H1 (cell line): ENCODE measurements around the gene HOATZ. TPM values are rescaled to one million over a fixed set of nuclear protein-coding genes. Genes with fewer than 3 reads are reported as not detected.

Source experiments
- CTCF ChIA-PET: fragments of 300-600 bp; sonication (Branson Sonifier 250); formaldehyde crosslinking; loops from one replicate; lab custom pipeline; 2021; ENCODE audit not compliant: partially characterized antibody; lab: Charles Lee
- POLR2A ChIA-PET: fragments of 300-600 bp; sonication (Branson Sonifier 250); formaldehyde crosslinking; loops from one replicate; lab custom pipeline; 2021; ENCODE audit warnings: inconsistent platforms; ENCODE audit not compliant: partially characterized antibody; lab: Charles Lee
- DNase-seq, 2 experiments: peaks; one replicate each; pipeline versions ENCODE4 v3.0.0 to v3.0.0-alpha.2; 2010 to 2022; ENCODE audit warnings: low spot score in 2 of 2, low read depth in 1 of 2, mixed read lengths in 1 of 2
- FAIRE-seq: peaks from 2 replicates; lab custom pipeline; 2011; peaks lifted over from hg19 to GRCh38; lab: Jason Lieb, UNC
- H2AFZ ChIP-seq: 2 replicates; pipeline ENCODE4 v1.8.1; 2012; ENCODE audit warnings: low read length, inconsistent platforms
- H2AK5ac ChIP-seq: 2 replicates; pipeline ENCODE4 v1.6.1; 2013; ENCODE audit warnings: low read depth, low read length
- H2BK120ac ChIP-seq: replicated peaks from 2 replicates; pipeline ENCODE3; 2013; ENCODE audit warnings: low read depth, low read length, inconsistent platforms
- H2BK12ac ChIP-seq: 2 replicates; pipeline ENCODE4 v1.6.1; 2013; ENCODE audit warnings: low read depth, low read length
- H2BK15ac ChIP-seq: 2 replicates; pipeline ENCODE4 v1.6.1; 2013; ENCODE audit warnings: low read length
- H2BK20ac ChIP-seq: 2 replicates; pipeline ENCODE4 v1.6.1; 2013; ENCODE audit warnings: low read length
- H2BK5ac ChIP-seq: 2 replicates; pipeline ENCODE4 v1.6.1; 2013; ENCODE audit warnings: low read depth, low read length
- H3K14ac ChIP-seq: 2 replicates; pipeline ENCODE4 v1.6.1; 2013; ENCODE audit warnings: inconsistent platforms; ENCODE audit not compliant: insufficient read length
- H3K18ac ChIP-seq: 2 replicates; pipeline ENCODE4 v1.6.1; 2013; ENCODE audit warnings: low read length; ENCODE audit errors: extremely low read depth
- H3K23ac ChIP-seq: 2 replicates; pipeline ENCODE4 v1.6.1; 2013; ENCODE audit warnings: inconsistent platforms; ENCODE audit not compliant: insufficient read length
- H3K23me2 ChIP-seq: 2 replicates; pipeline ENCODE4 v1.6.1; 2013; ENCODE audit warnings: low read depth, low read length
- H3K27ac ChIP-seq: 2 replicates; pipeline ENCODE4 v1.6.1; 2011; ENCODE audit warnings: low read depth, low read length, inconsistent platforms
- H3K27me3 ChIP-seq, 4 experiments: replicated peaks in 1 of 4; 1 replicate in 1 of 4; 2 replicates in 3 of 4; pipeline versions ENCODE4 v1.6.1 to v1.8.1; 2011 to 2013; ENCODE audit warnings: low read length in 3 of 4, mild to moderate bottlenecking in 3 of 4, inconsistent platforms in 2 of 4, mixed read lengths in 2 of 4, moderate library complexity in 1 of 4; ENCODE audit not compliant: control insufficient read depth in 3 of 4, insufficient read depth in 3 of 4; ENCODE audit errors: extremely low read depth in 1 of 4
- H3K36me3 ChIP-seq, 4 experiments: 2 replicates each; pipeline versions ENCODE4 v1.6.1 to v1.8.1; 2011 to 2013; ENCODE audit warnings: mild to moderate bottlenecking in 4 of 4, low read length in 3 of 4, moderate library complexity in 2 of 4, control low read depth in 1 of 4, inconsistent platforms in 1 of 4; ENCODE audit not compliant: insufficient read depth in 4 of 4, control insufficient read depth in 2 of 4
- H3K4ac ChIP-seq: replicated peaks from 2 replicates; pipeline ENCODE3; 2013; ENCODE audit warnings: low read length, low read depth, mixed read lengths, inconsistent platforms; ENCODE audit not compliant: insufficient read length
- H3K4me1 ChIP-seq, 4 experiments: replicated peaks in 1 of 4; 1 replicate in 1 of 4; 2 replicates in 3 of 4; pipeline versions ENCODE4 v1.6.1 to v1.8.1; 2011 to 2013; ENCODE audit warnings: low read length in 3 of 4, inconsistent platforms in 2 of 4, mixed read lengths in 1 of 4; ENCODE audit not compliant: insufficient read depth in 4 of 4, control insufficient read depth in 3 of 4
- H3K4me2 ChIP-seq, 2 experiments: 2 replicates each; pipeline versions ENCODE4 v1.6.1 to v1.8.1; 2011 to 2013; ENCODE audit warnings: low read depth in 2 of 2, low read length in 2 of 2, control low read depth in 1 of 2, inconsistent platforms in 1 of 2, mild to moderate bottlenecking in 1 of 2; ENCODE audit not compliant: insufficient read depth in 1 of 2
- H3K4me3 ChIP-seq, 4 experiments: fragments of 200-600, 300-600 bp in 1 of 4; sonication (generic), shearing (Covaris generic), sonication (Bioruptor Twin) in 1 of 4; 2 replicates each; pipeline versions ENCODE4 v1.5.1 to v1.8.1; 2011 to 2016; ENCODE audit warnings: low read length in 4 of 4, low read depth in 3 of 4, control low read depth in 2 of 4, inconsistent platforms in 2 of 4, mild to moderate bottlenecking in 2 of 4, mixed read lengths in 1 of 4, moderate library complexity in 1 of 4; ENCODE audit not compliant: insufficient read depth in 2 of 4; ENCODE audit errors: extremely low read depth in 1 of 4
- H3K56ac ChIP-seq: replicated peaks from 2 replicates; pipeline ENCODE3; 2013; ENCODE audit warnings: low read depth, mild to moderate bottlenecking, mixed read lengths, low read length, inconsistent platforms; ENCODE audit not compliant: insufficient read length
- H3K79me1 ChIP-seq: 2 replicates; pipeline ENCODE4 v1.6.1; 2013; ENCODE audit warnings: low read depth, low read length, control low read depth
- H3K79me2 ChIP-seq, 2 experiments: 2 replicates each; pipeline versions ENCODE4 v1.6.1 to v1.8.1; 2012 to 2013; ENCODE audit warnings: low read length in 2 of 2, mild to moderate bottlenecking in 2 of 2, inconsistent platforms in 1 of 2; ENCODE audit not compliant: insufficient read depth in 2 of 2, control insufficient read depth in 1 of 2
- H3K9ac ChIP-seq, 4 experiments: replicated peaks in 1 of 4; 1 replicate in 1 of 4; 2 replicates in 3 of 4; pipeline versions ENCODE4 v1.6.1 to v1.8.1; 2011 to 2013; ENCODE audit warnings: low read depth in 3 of 4, low read length in 3 of 4, control low read depth in 2 of 4, mild to moderate bottlenecking in 2 of 4, moderate library complexity in 2 of 4, inconsistent platforms in 1 of 4; ENCODE audit errors: extremely low read depth in 1 of 4
- H3K9me3 ChIP-seq, 2 experiments: 2 replicates each; pipeline versions ENCODE4 v1.6.1 to v1.8.1; 2012 to 2013; ENCODE audit warnings: mild to moderate bottlenecking in 2 of 2, moderate library complexity in 2 of 2, control low read depth in 1 of 2, inconsistent platforms in 1 of 2, low read depth in 1 of 2, low read length in 1 of 2, mixed read lengths in 1 of 2; ENCODE audit not compliant: insufficient read depth in 2 of 2
- H4K20me1 ChIP-seq, 2 experiments: replicated peaks in 1 of 2; 2 replicates each; pipeline versions ENCODE3 to v1.8.1; 2011 to 2013; ENCODE audit warnings: inconsistent platforms in 2 of 2, low read length in 2 of 2, mild to moderate bottlenecking in 1 of 2; ENCODE audit not compliant: insufficient read depth in 2 of 2, control insufficient read depth in 1 of 2
- H4K5ac ChIP-seq: 2 replicates; pipeline ENCODE4 v1.6.1; 2013; ENCODE audit warnings: low read length, low read depth, mixed read lengths, inconsistent platforms; ENCODE audit not compliant: insufficient read length
- H4K8ac ChIP-seq: 2 replicates; pipeline ENCODE4 v1.8.0; 2013; ENCODE audit warnings: mild to moderate bottlenecking, moderate library complexity, low read length, inconsistent platforms; ENCODE audit not compliant: insufficient read depth; ENCODE audit errors: extremely low read depth
- H4K91ac ChIP-seq: replicated peaks from 2 replicates; pipeline ENCODE3; 2013; ENCODE audit warnings: low read length, mixed read lengths, inconsistent platforms; ENCODE audit not compliant: insufficient read length
- ATF3 ChIP-seq: IDR thresholded peaks from 2 replicates; pipeline ENCODE4 v1.6.1; 2011; ENCODE audit warnings: low read depth, mild to moderate bottlenecking, low read length; ENCODE audit not compliant: insufficient read depth
- CHD1 ChIP-seq: IDR thresholded peaks from 2 replicates; pipeline ENCODE4 v1.6.1; 2012; ENCODE audit warnings: low read depth, low read length, improper control_type of control experiment
- GTF2F1 ChIP-seq: IDR thresholded peaks from 2 replicates; pipeline ENCODE4 v1.6.1; 2012; ENCODE audit warnings: low read depth, low read length, improper control_type of control experiment, borderline replicate concordance
- HDAC6 ChIP-seq: IDR thresholded peaks from one replicate; pipeline ENCODE4 v1.7.1; 2012; ENCODE audit warnings: low read depth, mild to moderate bottlenecking, inconsistent platforms, low read length, moderate library complexity
- SIN3A ChIP-seq, 2 experiments: IDR thresholded peaks in 1 of 2; conservative IDR thresholded peaks in 1 of 2; 2 replicates each; pipeline ENCODE4 v1.6.1; 2011 to 2012; ENCODE audit warnings: low read length in 2 of 2, improper control_type of control experiment in 1 of 2, low read depth in 1 of 2, mild to moderate bottlenecking in 1 of 2
- WGBS, 2 experiments: shearing (Covaris generic) in 1 of 2; methylation state at CpG; one replicate each; pipeline versions ENCODE4 v1.1.6 to v1.1.7; 2013 to 2015; ENCODE audit warnings: low lambda C conversion rate in 2 of 2, mixed read lengths in 2 of 2, inconsistent platforms in 1 of 2, low coverage in 1 of 2, missing lambda C conversion rate in 1 of 2; ENCODE audit not compliant: insufficient replicate concordance in 2 of 2, insufficient coverage in 1 of 2, insufficient read length in 1 of 2; ENCODE audit errors: extremely low coverage in 1 of 2, missing lambda C conversion rate in 1 of 2; 5-methylcytosine and 5-hydroxymethylcytosine counted together
- polyA plus RNA-seq, 7 experiments: library from polyadenylated mRNA; depleted of rRNA in 3 of 7; stranded (reverse) in 5 of 7; unstranded in 2 of 7; fragments of >200 nt in 5 of 7; fragments of 200-250 nt in 2 of 7; gene quantifications; 1 replicate in 5 of 7; 2 replicates in 1 of 7; 4 replicates in 1 of 7; pipeline versions ENCODE4 v1.2.1 to v1.2.3, GENCODE V29; 2011 to 2013; ENCODE audit warnings: missing spikeins in 2 of 7, mixed read lengths in 2 of 7
- total RNA-seq: library from RNA; stranded (reverse); fragmentation: NEBNext Ultra II Directional; extraction: Animal tissue kit (Norgen Biotek cat#: 25700); gene quantifications from 2 replicates; pipeline ENCODE4 v1.2.1, GENCODE V29; 2021

The HOATZ gene
- total and polyA plus RNA-seq, 2 of the 8 experiments (the other 6 are each of a cell fraction or from before 2014, with no cell fraction given): not detected

- DNase-seq: no peak
- H4K20me1 ChIP-seq: no peaks in the 10 kb centered on the region
- ChIA-PET CTCF (interaction anchor here (0.8 to 1.2 kb wide), 2 partner anchors 12 to 98 kb away, joined by 4 to 5 read pairs; no protein-coding TSS in a partner anchor), POLR2A (no interaction called here)
- no peak overlapping the region for H2BK5ac ChIP-seq
- no peaks in the 10 kb centered on the region for H3K79me2 ChIP-seq
- H3K4me2 ChIP-seq: no peak overlapping the region
- H3K4ac ChIP-seq: no peak overlapping the region
- no peak overlapping the region for H4K8ac ChIP-seq
- no peaks in the 10 kb centered on the region for H3K23me2 ChIP-seq
- 88% methylated on average over 1 of the region's 1 CpG; no CpG with 5 or more reads in 1 of the 2 experiments for WGBS, 2 experiments
- H3K9me3 ChIP-seq: no peaks in the 10 kb centered on the region
- H3K4me3 ChIP-seq: no peak overlapping the region
- no peak overlapping the region for H3K9ac ChIP-seq
- no peak overlapping the region for H3K56ac ChIP-seq
- no peak overlapping the region for H2AFZ ChIP-seq
- no peak overlapping the region for H2BK120ac ChIP-seq
- no peaks in the 10 kb centered on the region for H3K36me3 ChIP-seq
- no peaks in the 10 kb centered on the region for H3K79me1 ChIP-seq
- H3K4me1 ChIP-seq: no peaks in the 10 kb centered on the region
- no peak overlapping the region for H3K23ac ChIP-seq
- H2BK12ac ChIP-seq: no peak overlapping the region
- H2BK20ac ChIP-seq: no peak overlapping the region
- H4K91ac ChIP-seq: no peak overlapping the region
- no peak overlapping the region for H3K27ac ChIP-seq
- no peak overlapping the region for H4K5ac ChIP-seq
- no peak overlapping the region for H3K14ac ChIP-seq
- H3K27me3 ChIP-seq: no peaks in the 10 kb centered on the region
- TF ChIP-seq GTF2F1 (no peak), SIN3A (conservative IDR thresholded peaks at IDR 0.05 in 1 of 2, IDR thresholded peaks at IDR 0.05 in 1 of 2; ENCODE audit: low read depth in 1 of 2, low read length in 2 of 2) (no peak), ATF3 (no peak), HDAC6 (no peak), CHD1 (no peak)
- H2BK15ac ChIP-seq: no peak overlapping the region
- no peak overlapping the region for H2AK5ac ChIP-seq
- no peak overlapping the region for H3K18ac ChIP-seq
- no peak for FAIRE-seq
These were observed 10.9 kb downstream of the HOATZ start for GRCh38 chr11:111525456-111525855.
